ENCODE measurements around the gene SORCS2. TPM values are rescaled to one million over a fixed set of nuclear protein-coding genes. Genes with fewer than 3 reads are reported as not detected.

The SORCS2 gene
- total RNA-seq, 2 experiments from 2014 or later: 0.03 TPM; not detected in 1

DNA sequence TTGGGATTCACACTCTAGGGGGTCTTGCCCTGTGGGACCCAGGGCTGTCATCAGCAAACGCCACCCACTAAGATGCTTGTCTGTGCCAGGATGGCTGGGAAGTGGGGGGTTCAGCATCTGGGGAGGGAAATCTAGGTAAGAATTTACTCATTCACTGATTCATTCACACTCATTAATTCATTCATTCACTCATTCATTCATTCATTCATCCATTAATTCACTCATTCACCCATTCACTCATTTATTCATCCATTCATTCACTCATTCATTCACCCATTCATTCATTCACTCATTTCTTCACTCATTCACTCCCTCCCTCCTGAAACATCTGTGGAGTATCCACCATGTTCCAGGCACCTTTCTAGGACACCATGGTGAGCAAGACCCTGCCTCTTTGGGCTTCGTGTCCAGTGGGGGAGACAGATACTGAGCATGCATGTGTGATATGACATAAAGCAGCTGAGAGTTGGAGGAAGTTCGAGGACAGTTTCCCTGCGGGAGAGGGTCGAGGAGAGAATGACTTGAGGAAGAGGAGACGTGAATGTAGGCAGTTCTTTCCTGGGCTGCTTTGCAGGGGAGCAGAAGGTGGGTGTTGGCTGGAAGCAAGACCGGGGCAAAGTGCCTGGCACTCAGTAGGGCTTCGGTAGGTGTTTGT lies 90.6 kb downstream of the SORCS2 start:
- Histone ChIP-seq H3K4me2 (ENCODE audit: low read length) (no peak overlapping the region), H3K27ac (ENCODE audit: low read depth, low read length, poor library complexity, severe bottlenecking) (no peak overlapping the region), H3K9me2 (ENCODE audit: insufficient read depth, low read length) (no peaks in the 10 kb centered on the region), H3K36me3 (ENCODE audit: insufficient read depth, low read length) (no peaks in the 10 kb centered on the region), H3K4me3 (ENCODE audit: low read depth, low read length, poor library complexity, severe bottlenecking) (no peak overlapping the region), H2AFZ (ENCODE audit: low read length) (no peak overlapping the region), H4K20me1 (ENCODE audit: insufficient read depth, low read length) (no peaks in the 10 kb centered on the region), H3K79me2 (ENCODE audit: insufficient read depth, low read depth, low read length) (no peaks in the 10 kb centered on the region), H3K4me1 (ENCODE audit: insufficient read depth, low read length, poor library complexity, severe bottlenecking) (no peaks in the 10 kb centered on the region), H3K9me3 (ENCODE audit: low read length) (no peaks in the 10 kb centered on the region)
- BruUV-seq (replicated peaks): no TSS peak
- TF ChIP-seq, protein P1, sequence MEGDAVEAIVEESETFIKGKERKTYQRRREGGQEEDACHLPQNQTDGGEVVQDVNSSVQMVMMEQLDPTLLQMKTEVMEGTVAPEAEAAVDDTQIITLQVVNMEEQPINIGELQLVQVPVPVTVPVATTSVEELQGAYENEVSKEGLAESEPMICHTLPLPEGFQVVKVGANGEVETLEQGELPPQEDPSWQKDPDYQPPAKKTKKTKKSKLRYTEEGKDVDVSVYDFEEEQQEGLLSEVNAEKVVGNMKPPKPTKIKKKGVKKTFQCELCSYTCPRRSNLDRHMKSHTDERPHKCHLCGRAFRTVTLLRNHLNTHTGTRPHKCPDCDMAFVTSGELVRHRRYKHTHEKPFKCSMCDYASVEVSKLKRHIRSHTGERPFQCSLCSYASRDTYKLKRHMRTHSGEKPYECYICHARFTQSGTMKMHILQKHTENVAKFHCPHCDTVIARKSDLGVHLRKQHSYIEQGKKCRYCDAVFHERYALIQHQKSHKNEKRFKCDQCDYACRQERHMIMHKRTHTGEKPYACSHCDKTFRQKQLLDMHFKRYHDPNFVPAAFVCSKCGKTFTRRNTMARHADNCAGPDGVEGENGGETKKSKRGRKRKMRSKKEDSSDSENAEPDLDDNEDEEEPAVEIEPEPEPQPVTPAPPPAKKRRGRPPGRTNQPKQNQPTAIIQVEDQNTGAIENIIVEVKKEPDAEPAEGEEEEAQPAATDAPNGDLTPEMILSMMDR (conservative IDR thresholded peaks at IDR 0.05; ENCODE audit: low read length): no peak
- no peak for TF ChIP-seq EZH2phosphoT487 (IDR thresholded peaks at IDR 0.05; ENCODE audit: borderline replicate concordance, low read depth, low read length)
- no peak for DNase-seq (ENCODE audit: low spot score)
- POLR2A ChIA-PET: interaction anchor here (0.6 kb wide), 1 partner anchor 224 kb away, joined by 6 read pairs; no protein-coding TSS in a partner anchor
- CTCF ChIA-PET (ENCODE audit: unreplicated experiment): no interaction called here
- intact Hi-C loops (cut with micrococcal nuclease; ENCODE audit: unreplicated experiment): no loop called here

DNA sequence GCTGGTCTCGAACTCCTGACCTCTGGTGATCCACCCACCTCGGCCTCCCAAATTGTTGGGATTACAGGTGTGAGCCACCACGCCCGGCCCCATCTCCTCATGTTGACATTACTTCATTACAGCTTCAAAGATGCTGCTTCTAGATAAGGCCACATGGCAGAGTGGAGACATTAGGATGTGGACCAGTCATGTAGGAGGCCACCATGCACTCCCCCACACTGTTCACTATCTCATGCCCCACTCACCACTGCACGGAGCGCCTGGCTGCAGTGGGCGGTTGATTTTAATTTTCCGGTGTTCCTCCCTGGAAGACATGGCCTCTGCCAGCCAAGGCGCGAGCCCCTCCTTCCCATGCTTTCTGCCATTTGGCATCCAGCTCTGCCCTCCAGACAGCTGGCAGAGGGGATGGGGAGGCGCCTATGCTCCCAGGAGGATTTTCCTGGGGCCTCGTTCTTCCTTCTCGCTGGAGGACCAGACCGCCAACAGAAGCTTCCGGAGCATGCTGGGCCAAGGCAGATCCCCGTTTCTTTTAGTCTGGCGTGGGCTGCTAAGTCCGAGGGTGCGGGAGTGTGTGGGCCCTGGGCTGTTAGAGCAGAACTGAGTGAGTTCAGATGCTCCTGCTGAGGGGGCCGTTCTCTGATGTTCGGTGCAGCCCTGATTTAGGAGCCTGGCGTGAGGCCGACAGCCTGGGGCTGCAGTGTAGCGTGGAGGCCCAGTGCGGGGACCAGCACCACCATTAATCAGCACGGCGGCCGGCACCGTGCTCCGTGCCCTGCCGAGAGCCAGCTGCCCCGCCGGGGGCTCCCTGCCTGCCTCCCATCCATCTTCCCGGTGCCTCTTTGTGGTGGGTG lies 93.1 kb downstream of the SORCS2 start:
- Histone ChIP-seq H2AFZ (ENCODE audit: low read length) (no peak overlapping the region), H3K4me2 (ENCODE audit: low read length) (no peak overlapping the region), H3K9me2 (ENCODE audit: insufficient read depth, low read length) (no peaks in the 10 kb centered on the region), H3K9me3 (ENCODE audit: low read length) (no peaks in the 10 kb centered on the region), H3K79me2 (ENCODE audit: insufficient read depth, low read depth, low read length) (no peaks in the 10 kb centered on the region), H3K36me3 (ENCODE audit: insufficient read depth, low read length) (no peaks in the 10 kb centered on the region), H4K20me1 (ENCODE audit: insufficient read depth, low read length) (no peaks in the 10 kb centered on the region), H3K4me1 (ENCODE audit: insufficient read depth, low read length, poor library complexity, severe bottlenecking) (no peaks in the 10 kb centered on the region), H3K27ac (ENCODE audit: low read depth, low read length, poor library complexity, severe bottlenecking) (no peak overlapping the region), H3K4me3 (ENCODE audit: low read depth, low read length, poor library complexity, severe bottlenecking) (no peak overlapping the region)
- POLR2A ChIA-PET: no interaction called here
- no peak for TF ChIP-seq EZH2phosphoT487 (IDR thresholded peaks at IDR 0.05; ENCODE audit: borderline replicate concordance, low read depth, low read length)
- TF ChIP-seq, protein P1 (conservative IDR thresholded peaks at IDR 0.05; ENCODE audit: low read length): no peak
- no TSS peak for BruUV-seq (replicated peaks)
- intact Hi-C loops (cut with micrococcal nuclease; ENCODE audit: unreplicated experiment): no loop called here
- CTCF ChIA-PET (ENCODE audit: unreplicated experiment): no interaction called here
- no peak for DNase-seq (ENCODE audit: low spot score)

- intact Hi-C loops (cut with micrococcal nuclease; ENCODE audit: unreplicated experiment): no loop called here
- H3K9me3 ChIP-seq (ENCODE audit: low read length): no peaks in the 10 kb centered on the region
Measured at GRCh38 chr4:7286170-7286569, 93.8 kb downstream of the SORCS2 start.

More at GRCh38 chr4:7286170-7286569, 93.8 kb downstream of the SORCS2 start:
- no peaks in the 10 kb centered on the region for H3K9me2 ChIP-seq (ENCODE audit: insufficient read depth, low read length)
- H2AFZ ChIP-seq (ENCODE audit: low read length): no peak overlapping the region
- POLR2A ChIA-PET: no interaction called here
- no peak overlapping the region for H3K4me2 ChIP-seq (ENCODE audit: low read length)
- no peak for DNase-seq (ENCODE audit: low spot score)
- no peak for TF ChIP-seq EZH2phosphoT487 (IDR thresholded peaks at IDR 0.05; ENCODE audit: borderline replicate concordance, low read depth, low read length)
- TF ChIP-seq, protein P1 (conservative IDR thresholded peaks at IDR 0.05; ENCODE audit: low read length): no peak
- H4K20me1 ChIP-seq (ENCODE audit: insufficient read depth, low read length): no peaks in the 10 kb centered on the region
- no peaks in the 10 kb centered on the region for H3K4me1 ChIP-seq (ENCODE audit: insufficient read depth, low read length, poor library complexity, severe bottlenecking)
- no peak overlapping the region for H3K4me3 ChIP-seq (ENCODE audit: low read depth, low read length, poor library complexity, severe bottlenecking)
- BruUV-seq (replicated peaks): no TSS peak
- no peaks in the 10 kb centered on the region for H3K79me2 ChIP-seq (ENCODE audit: insufficient read depth, low read depth, low read length)
- H3K27ac ChIP-seq (ENCODE audit: low read depth, low read length, poor library complexity, severe bottlenecking): no peak overlapping the region
- CTCF ChIA-PET (ENCODE audit: unreplicated experiment): no interaction called here
- H3K36me3 ChIP-seq (ENCODE audit: insufficient read depth, low read length): no peaks in the 10 kb centered on the region

Measured in OCI-LY7 (cell line).